GM12892 (cell line): ENCODE data around the gene LAMB3.

ENCODE experiments used
- POLR2A ChIP-seq: IDR thresholded peaks from 2 replicates; pipeline ENCODE4 v1.6.1; 2011; ENCODE audit warnings: low read depth, low read length, control low read depth
- POLR2AphosphoS5 ChIP-seq: IDR thresholded peaks from 2 replicates; pipeline ENCODE4 v1.6.1; 2011; ENCODE audit warnings: low read depth, low read length, control low read depth
- TAF1 ChIP-seq: IDR thresholded peaks from 2 replicates; pipeline ENCODE4 v1.6.1; 2011; ENCODE audit warnings: low read depth, mild to moderate bottlenecking, control low read depth, low read length, borderline replicate concordance

DNA sequence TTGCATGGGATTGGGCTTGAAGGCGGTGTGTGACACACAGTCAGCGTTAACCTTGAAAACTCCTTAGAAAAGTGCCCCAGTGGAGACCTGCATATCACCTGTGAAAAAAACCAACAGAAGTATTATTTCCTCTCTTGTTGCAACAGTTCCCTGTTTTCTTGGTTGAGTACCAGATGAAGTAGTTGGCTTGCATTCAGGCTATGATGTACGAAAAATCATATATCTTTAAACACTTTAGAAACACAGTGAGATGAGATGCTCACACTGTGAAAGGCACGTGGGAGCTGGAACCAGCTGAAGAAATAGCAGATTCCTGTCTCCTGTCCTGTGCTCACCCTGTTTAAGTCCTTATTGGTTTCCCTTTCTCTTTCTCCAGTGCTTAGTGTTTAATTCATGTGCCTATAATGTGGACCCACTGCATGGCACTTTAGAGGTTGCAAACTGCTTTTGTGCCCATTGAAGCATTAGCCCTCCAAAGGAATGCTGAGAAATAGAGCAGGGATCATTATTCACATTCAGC is 65.9 kb downstream of the LAMB3 start:
- no peak for TF ChIP-seq POLR2A
- TF ChIP-seq TAF1: no peak
- no peak for TF ChIP-seq POLR2AphosphoS5
